GM21786 (cell line): Measurements from ENCODE around the gene SP100.
A peak's percentile ranks its signal among the peaks of the same experiment; 100 is the strongest.
"Not testable (repeated sequence)": the region's sequence is repeated elsewhere in the genome, so short reads cannot be mapped to it uniquely, and the experiment has no call there.

Experiments
- ATAC-seq: cut with Tn5 transposase; IDR thresholded peaks from one replicate; pipeline ENCODE4 v1.9.1; 2021; ENCODE audit not compliant: unreplicated experiment

SP100 gene

DNA sequence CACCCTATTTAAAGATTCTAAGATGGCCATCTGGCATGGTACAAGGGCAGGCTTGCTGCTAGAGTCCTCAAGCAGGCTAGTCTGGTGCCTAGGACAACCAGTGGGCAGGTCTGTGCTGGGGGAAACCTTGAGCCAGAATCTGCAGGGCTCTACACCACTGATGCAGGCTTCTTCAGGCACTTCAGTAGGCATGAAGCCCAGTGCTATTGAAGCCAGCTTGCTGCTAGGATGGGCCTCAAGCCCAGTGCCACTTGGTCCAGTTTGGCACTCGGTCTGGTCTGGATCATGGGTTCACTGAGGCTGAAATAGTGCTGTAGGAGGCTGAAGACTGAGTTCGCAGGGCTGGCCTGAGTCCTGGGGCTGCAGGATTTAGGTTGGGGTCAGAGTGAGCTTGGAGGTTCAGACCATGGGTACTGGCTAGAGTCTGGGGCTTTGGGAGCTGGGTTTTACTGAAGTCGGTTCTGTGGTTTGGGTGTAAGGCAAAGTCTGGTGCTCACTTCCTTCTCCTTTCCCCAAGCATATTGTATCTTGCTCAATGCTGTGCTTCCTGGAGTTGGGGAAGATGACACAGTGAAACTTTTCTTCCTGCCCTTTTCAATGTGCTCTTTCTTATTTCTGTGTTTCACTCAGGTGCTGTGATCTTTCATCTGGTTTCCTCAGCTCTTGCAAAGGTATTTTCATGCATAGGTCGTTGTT is 41.2 kb downstream of the SP100 start:
- no peak for ATAC-seq

DNA sequence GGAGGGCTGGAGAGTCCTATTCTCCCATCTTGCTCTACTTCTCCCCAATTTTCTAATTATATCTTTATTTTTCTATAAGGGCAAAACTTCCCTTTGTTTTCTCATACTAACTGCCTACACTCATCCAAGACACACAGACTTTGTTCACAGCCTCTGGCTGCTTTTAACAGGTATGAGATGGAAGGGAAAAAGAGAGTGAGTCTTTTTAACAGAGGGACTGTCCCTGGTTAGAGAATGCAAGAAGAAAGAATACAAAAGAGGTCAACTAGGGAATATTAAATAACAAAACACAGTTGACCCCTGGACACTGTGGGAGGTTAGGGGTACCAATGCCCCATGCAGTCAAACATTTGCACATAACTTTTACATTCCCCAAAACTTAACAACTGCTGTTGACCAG is 41.8 kb downstream of the SP100 start:
- ATAC-seq, result no peak

DNA sequence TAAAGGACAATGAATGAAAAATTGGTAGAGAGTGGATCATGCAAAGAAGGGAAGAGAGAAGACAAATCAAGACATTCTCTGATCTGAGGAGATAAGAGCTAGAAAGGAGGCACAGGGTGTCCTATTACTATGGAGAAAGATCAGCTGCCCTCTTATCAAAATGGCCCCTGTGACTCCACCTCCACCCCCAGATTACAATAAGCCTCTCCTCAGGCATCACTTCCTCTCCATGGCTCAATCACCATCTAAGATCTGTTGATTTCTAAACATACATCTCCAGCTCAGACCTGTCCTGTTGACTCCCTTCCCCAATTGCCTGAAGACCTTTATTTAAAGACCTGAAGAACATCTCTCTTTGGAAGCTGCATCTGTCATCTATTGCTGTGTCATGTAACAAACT is 43.2 kb downstream of the SP100 start:
- ATAC-seq, result no peak

DNA sequence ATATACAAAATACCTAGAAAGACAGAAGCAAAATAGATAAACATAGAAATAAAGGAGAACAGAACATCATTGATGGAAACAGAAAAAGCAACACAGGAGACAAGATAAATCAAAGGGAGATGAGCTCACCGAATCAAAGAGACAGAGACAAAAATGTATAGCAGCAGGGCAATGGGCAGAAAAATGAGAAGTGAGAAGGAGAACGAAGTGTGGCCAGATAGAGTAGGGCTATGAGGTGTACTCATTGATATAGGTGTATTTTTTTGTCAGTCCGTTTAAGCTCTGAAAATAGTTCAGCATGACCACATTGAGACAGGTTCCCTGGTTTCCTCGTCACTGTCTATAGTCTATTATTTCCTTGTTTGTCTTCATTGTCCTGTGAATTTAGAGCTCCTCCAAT is 55.1 kb downstream of the SP100 start:
- ATAC-seq, result peak; percentile 45

GRCh38 chr2:230472621-230473018 is 56.6 kb downstream of the SP100 start:
- ATAC-seq, result no peak

GRCh38 chr2:230473378-230473777 is 57.4 kb downstream of the SP100 start:
- ATAC-seq, result no peak

DNA sequence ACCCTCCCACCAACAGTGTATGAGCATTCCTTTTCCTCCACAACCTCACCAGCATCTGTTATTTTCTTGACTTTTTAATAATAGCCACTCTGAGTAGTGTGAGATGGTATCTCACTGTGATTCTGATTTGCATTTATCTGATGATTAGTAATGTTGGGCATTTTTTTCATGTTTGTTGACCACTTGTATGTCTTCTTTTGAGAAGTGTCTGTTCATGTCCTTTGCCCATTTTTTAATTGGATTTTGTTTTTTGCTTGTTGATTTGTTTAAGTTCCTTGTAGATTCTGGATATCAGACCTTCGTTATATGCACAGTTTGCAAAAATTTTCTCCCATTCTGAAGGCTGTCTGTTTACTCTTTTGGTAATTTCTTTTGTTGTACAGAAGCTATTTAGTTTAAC is 59.1 kb downstream of the SP100 start:
- no peak for ATAC-seq

DNA sequence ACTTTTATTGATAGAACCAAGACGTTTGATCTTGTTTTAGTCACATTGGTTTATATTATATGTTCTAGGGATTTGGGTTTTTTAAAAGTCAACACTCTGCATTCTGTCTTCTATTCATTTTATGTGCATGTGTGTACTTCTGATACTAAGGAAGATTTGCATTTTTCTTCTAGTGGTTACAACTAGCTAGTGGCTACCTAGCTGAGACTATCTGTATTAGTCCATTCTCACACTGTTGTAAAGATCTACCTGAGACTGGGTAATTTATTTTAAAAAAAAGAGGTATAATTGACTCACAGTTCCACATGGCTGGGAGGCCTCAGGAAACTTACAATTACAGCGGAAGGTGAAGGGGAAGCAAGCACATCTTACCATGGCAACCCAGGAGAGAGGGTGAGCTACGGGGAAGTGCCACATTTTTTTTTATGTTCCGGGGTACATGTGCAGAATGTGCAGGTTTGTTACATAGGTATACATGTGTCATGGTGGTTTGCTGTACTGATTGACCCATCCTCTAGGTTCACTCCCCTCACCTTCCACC is 69.9 kb downstream of the SP100 start:
- no peak for ATAC-seq

GRCh38 chr2:230491219-230491618 is 75.2 kb downstream of the SP100 start:
- not testable (repeated sequence) for ATAC-seq

- no peak for ATAC-seq
Observed at GRCh38 chr2:230492107-230492506, 76.1 kb downstream of the SP100 start.

GRCh38 chr2:230494980-230495379 is 79.0 kb downstream of the SP100 start:
- ATAC-seq, result no peak

DNA sequence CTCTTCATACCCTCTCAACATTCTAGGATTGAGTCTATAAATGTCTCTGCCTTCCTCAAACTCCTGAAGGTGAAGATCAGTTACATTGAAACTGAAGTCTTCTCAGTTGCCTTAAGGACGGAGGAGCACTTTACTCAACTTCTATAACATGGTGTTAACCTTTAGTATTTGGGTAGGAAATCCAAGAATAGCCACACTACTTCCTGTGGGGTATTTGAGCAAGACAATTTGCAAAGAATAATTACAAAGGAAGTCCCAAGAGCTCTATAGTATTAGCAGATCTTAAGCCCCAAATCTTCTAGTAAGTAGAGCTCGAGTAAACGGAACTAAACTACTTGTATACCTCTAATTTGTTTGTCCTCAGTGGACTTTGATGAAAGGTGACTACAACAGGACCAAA is 80.9 kb downstream of the SP100 start:
- ATAC-seq, result peak; percentile 55

DNA sequence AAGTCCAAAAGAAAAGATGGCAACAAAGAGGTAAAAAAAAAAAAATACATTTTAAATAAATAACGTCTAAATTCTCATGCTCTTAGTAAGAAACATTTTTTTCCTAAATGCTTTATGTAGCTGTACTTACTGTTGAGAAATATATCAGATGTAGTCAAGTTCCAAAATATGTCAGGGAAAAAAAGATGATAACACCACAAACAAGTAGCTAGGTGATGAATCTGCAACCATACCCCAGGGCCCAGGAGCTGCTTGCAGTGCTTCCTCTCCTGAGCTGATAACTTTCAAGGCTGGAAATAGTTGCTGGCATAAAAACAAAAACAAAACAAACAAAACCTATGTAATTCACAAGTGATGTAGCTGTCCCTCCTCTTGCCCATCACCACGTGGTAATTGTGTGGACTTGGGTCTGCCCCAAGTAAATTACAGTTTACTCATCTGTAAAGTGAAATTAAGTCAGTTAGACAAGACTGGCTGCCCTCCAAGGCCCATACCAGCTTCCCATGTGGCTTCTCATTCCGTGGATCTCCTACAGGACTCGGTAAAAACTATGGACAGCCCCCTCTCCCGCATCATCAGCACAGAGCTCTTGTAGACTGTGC is 82.6 kb downstream of the SP100 start:
- ATAC-seq, result no peak

- ATAC-seq, result no peak
Observed at GRCh38 chr2:230502593-230502992, 86.6 kb downstream of the SP100 start.

DNA sequence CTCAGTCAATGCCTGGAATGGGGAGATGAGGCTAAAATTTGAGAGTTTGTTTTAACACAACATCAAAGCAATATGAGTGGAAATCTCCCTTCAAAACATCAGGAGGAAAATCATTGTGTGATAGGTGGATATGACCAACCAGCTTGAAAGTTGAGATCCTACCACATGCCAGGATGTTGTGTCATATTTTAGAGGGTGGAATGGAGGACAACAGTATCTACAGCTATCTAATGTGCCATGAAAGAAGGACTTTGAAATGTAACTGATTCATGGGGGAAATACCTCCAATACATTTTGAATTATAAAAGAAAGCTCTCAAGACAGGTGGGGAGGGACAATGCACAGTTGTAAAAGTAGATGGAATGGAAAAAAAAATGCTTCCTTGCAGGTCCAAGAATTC is 87.8 kb downstream of the SP100 start:
- no peak for ATAC-seq

DNA sequence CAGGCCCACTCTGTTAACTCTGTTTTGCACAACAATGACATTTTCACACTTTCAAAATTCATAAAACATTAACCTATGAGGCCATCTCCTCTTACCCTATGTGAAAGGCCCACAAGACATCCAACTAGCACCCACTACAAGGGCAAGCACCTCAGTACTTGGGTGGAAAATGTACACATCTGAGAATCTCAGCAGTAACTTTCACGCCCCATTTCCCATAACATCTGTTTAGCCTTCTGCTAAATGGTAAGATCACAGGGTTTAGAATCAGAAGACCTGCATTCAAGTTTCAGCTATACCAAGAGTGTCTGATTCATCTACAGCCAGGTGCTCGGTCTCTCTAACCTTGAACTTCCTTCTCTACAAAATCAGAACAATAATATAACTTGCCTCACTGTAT is 89.2 kb downstream of the SP100 start:
- ATAC-seq, result peak; percentile 91

DNA sequence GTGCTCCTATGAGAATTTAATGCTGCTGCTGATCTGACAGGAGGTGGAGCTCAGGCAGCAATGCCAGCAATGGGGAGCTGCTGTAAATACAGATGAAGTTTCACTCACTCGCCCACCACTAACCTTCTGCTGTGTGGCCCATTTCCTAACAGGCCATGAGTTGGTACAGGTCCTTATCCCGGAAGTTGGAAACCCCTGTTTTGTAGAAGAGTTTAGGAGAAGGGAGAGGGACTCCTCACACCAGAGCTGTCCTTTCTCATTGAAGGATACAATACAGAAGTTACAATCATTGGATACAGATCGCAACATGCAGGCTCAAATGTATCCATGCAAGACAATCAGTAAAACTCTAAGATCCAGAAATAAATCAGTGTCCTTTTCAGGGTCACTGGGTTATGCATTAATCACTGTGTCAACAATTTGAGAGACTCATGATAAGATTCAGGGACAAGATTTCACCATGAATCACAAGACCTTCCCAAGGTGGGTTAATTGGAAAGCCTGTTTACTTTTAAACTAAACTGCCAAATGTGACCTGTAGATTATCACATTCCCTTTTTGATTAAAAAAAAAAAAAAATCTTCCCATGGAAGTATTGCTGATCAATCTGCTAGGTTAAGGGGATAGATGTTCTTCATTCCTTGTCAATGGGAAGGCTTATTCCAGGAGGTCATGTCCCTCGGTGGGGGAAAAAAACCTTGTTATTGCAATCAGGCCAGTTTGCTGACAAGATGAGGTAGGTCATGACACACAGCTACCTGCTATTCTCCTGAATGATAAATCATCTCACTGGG is 97.2 kb downstream of the SP100 start:
- no peak for ATAC-seq

DNA sequence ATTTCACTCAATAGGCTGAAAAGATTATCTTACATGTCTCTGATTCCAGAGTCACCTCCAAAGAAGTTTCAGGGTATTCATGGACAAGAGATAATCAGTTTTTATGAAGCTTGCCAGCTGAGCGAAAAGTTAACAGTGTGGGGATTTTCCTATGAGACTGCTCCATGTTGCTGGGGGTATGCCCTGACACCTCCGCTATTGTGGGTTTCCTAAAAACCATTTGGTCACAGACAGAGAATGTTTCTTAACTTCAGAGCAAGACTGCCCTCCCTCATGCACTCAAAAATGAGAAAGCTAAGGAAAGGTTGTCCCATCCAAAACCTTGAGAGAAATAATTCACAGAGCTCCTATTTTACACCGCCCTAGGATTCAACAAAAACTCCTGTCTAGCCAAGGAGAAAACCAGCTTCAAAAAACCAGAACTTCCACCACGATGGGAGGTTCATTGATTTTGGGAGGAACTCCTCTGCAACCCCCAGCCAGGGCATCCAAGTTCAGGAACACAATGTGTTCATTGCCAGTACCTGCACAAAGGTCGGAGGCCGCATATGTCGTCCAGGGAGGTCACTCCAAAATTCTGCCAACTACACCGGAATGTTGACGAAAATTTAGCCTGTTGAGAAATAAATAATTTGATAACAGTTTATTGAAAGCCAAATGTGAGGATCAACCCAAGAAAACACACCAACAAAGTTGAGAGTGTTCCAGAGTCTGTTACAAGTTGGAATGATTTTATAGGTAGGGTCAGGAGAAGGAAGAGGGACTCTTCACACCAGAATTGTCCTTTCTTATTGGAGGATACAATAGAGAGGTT is 104.3 kb downstream of the SP100 start:
- no peak for ATAC-seq

- no peak for ATAC-seq
Observed at GRCh38 chr2:230520875-230521155, 104.8 kb downstream of the SP100 start.

DNA sequence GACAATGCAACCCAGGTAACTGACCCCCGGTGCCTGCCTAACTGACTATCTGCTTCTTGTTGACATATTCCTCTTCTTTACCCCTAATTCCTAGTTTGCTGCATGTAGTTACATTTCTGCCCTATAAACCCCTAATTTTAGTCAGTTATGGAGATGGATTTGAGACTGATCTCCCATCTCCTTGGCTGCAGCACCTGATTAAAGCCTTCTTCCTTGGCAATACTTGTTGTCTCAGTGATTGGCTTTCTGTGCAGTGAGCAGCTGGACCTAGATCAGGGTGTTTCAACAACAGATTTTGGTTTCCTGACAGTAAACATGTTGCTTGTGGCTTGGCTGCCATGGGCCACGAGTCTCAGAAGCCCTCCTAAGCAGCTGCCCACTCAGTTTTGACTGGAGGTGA is 105.4 kb downstream of the SP100 start:
- no peak for ATAC-seq

GRCh38 chr2:230525682-230526081 is 109.7 kb downstream of the SP100 start:
- no peak for ATAC-seq
